ENCODE data around the gene MS4A6A.
"Not testable (repeated sequence)": the region's sequence is repeated elsewhere in the genome, so short reads cannot be mapped to it uniquely, and the experiment has no call there.

MS4A6A gene

GRCh38 chr11:60169264-60169915, 13.5 kb downstream of the MS4A6A start:
- H3K4me3 Mint-ChIP-seq: no peak overlapping the region
- DNase-seq (ENCODE audit: low spot score in 2 of 2): no peak

GRCh38 chr11:60168306-60168705, 14.6 kb downstream of the MS4A6A start:
- no peak for DNase-seq (ENCODE audit: low spot score in 2 of 2)
- no peak overlapping the region for H3K4me3 Mint-ChIP-seq
- no peaks in the 10 kb centered on the region for H3K36me3 Mint-ChIP-seq (ENCODE audit: insufficient read depth)
- H3K9me3 Mint-ChIP-seq: no peaks in the 10 kb centered on the region
- peaks cover 41% of the 10 kb centered on the region for H3K27me3 Mint-ChIP-seq
- H3K4me1 Mint-ChIP-seq: no peaks in the 10 kb centered on the region
- no peak for ATAC-seq (replicated peaks; ENCODE audit: extremely low read depth, poor library complexity, severe bottlenecking)
- no peak overlapping the region for H3K27ac Mint-ChIP-seq (ENCODE audit: low read depth)

More at GRCh38 chr11:60169264-60169915, 13.5 kb downstream of the MS4A6A start:
- no peaks in the 10 kb centered on the region for H3K4me1 Mint-ChIP-seq
- peaks cover 46% of the 10 kb centered on the region for H3K27me3 Mint-ChIP-seq
- ATAC-seq (replicated peaks; ENCODE audit: extremely low read depth, poor library complexity, severe bottlenecking): no peak
- H3K9me3 Mint-ChIP-seq: no peaks in the 10 kb centered on the region
- no peak overlapping the region for H3K27ac Mint-ChIP-seq (ENCODE audit: low read depth)
- no peaks in the 10 kb centered on the region for H3K36me3 Mint-ChIP-seq (ENCODE audit: insufficient read depth)

GRCh38 chr11:60165951-60166350, 16.9 kb downstream of the MS4A6A start:
- no peaks in the 10 kb centered on the region for H3K9me3 Mint-ChIP-seq
- peaks cover 53% of the 10 kb centered on the region for H3K27me3 Mint-ChIP-seq
- DNase-seq (ENCODE audit: low spot score in 2 of 2): no peak
- H3K36me3 Mint-ChIP-seq (ENCODE audit: insufficient read depth): no peaks in the 10 kb centered on the region
- no peaks in the 10 kb centered on the region for H3K4me1 Mint-ChIP-seq
- H3K4me3 Mint-ChIP-seq: no peak overlapping the region
- no peak overlapping the region for H3K27ac Mint-ChIP-seq (ENCODE audit: low read depth)
- ATAC-seq (replicated peaks; ENCODE audit: extremely low read depth, poor library complexity, severe bottlenecking): no peak

- ATAC-seq (replicated peaks; ENCODE audit: extremely low read depth, poor library complexity, severe bottlenecking) (no peak), DNase-seq (ENCODE audit: low spot score in 2 of 2) (no peak)
- Mint-ChIP-seq H3K27ac (ENCODE audit: low read depth) (no peak overlapping the region), H3K4me3 (no peak overlapping the region), H3K27me3 (peaks cover 49% of the 10 kb centered on the region), H3K4me1 (no peaks in the 10 kb centered on the region), H3K36me3 (ENCODE audit: insufficient read depth) (no peaks in the 10 kb centered on the region), H3K9me3 (no peaks in the 10 kb centered on the region)
Measured at GRCh38 chr11:60165538-60165937, 17.3 kb downstream of the MS4A6A start.

GRCh38 chr11:60164550-60165075, 18.3 kb downstream of the MS4A6A start:
- no peak overlapping the region for H3K27ac Mint-ChIP-seq (ENCODE audit: low read depth)
- H3K9me3 Mint-ChIP-seq: no peaks in the 10 kb centered on the region
- H3K27me3 Mint-ChIP-seq: peaks cover 44% of the 10 kb centered on the region
- no peaks in the 10 kb centered on the region for H3K36me3 Mint-ChIP-seq (ENCODE audit: insufficient read depth)
- H3K4me1 Mint-ChIP-seq: no peaks in the 10 kb centered on the region
- H3K4me3 Mint-ChIP-seq: no peak overlapping the region
- ATAC-seq (replicated peaks; ENCODE audit: extremely low read depth, poor library complexity, severe bottlenecking): no peak
- no peak for DNase-seq (ENCODE audit: low spot score in 2 of 2)

- no peak for ATAC-seq (replicated peaks; ENCODE audit: extremely low read depth, poor library complexity, severe bottlenecking)
- no peak for DNase-seq (ENCODE audit: low spot score in 2 of 2)
Measured at GRCh38 chr11:60161766-60162165, 21.1 kb downstream of the MS4A6A start.

GRCh38 chr11:60161107-60161506, 21.8 kb downstream of the MS4A6A start:
- no peaks in the 10 kb centered on the region for H3K36me3 Mint-ChIP-seq (ENCODE audit: insufficient read depth)
- no peak overlapping the region for H3K4me3 Mint-ChIP-seq
- no peak overlapping the region for H3K27ac Mint-ChIP-seq (ENCODE audit: low read depth)
- DNase-seq (ENCODE audit: low spot score in 2 of 2) (no peak), ATAC-seq (replicated peaks; ENCODE audit: extremely low read depth, poor library complexity, severe bottlenecking) (no peak)
- no peaks in the 10 kb centered on the region for H3K4me1 Mint-ChIP-seq
- peaks cover 32% of the 10 kb centered on the region for H3K27me3 Mint-ChIP-seq
- H3K9me3 Mint-ChIP-seq: no peaks in the 10 kb centered on the region

More at GRCh38 chr11:60161766-60162165, 21.1 kb downstream of the MS4A6A start:
- Mint-ChIP-seq H3K27me3 (peaks cover 38% of the 10 kb centered on the region), H3K27ac (ENCODE audit: low read depth) (no peak overlapping the region), H3K9me3 (no peaks in the 10 kb centered on the region), H3K4me1 (no peaks in the 10 kb centered on the region), H3K36me3 (ENCODE audit: insufficient read depth) (no peaks in the 10 kb centered on the region), H3K4me3 (no peak overlapping the region)

- ATAC-seq (replicated peaks; ENCODE audit: extremely low read depth, poor library complexity, severe bottlenecking): no peak
- Mint-ChIP-seq H3K4me1 (no peaks in the 10 kb centered on the region), H3K27me3 (peaks cover 26% of the 10 kb centered on the region), H3K9me3 (no peaks in the 10 kb centered on the region), H3K36me3 (ENCODE audit: insufficient read depth) (no peaks in the 10 kb centered on the region), H3K27ac (ENCODE audit: low read depth) (no peak overlapping the region), H3K4me3 (no peak overlapping the region)
- no peak for DNase-seq (ENCODE audit: low spot score in 2 of 2)
Measured at GRCh38 chr11:60159868-60160267, 23.0 kb downstream of the MS4A6A start.

GRCh38 chr11:60159284-60159683, 23.6 kb downstream of the MS4A6A start:
- no peak overlapping the region for H3K27ac Mint-ChIP-seq (ENCODE audit: low read depth)
- H3K36me3 Mint-ChIP-seq (ENCODE audit: insufficient read depth): no peaks in the 10 kb centered on the region
- H3K4me3 Mint-ChIP-seq: no peak overlapping the region
- no peak for ATAC-seq (replicated peaks; ENCODE audit: extremely low read depth, poor library complexity, severe bottlenecking)
- DNase-seq (ENCODE audit: low spot score in 2 of 2): no peak
- H3K4me1 Mint-ChIP-seq: no peaks in the 10 kb centered on the region
- no peaks in the 10 kb centered on the region for H3K9me3 Mint-ChIP-seq
- peaks cover 26% of the 10 kb centered on the region for H3K27me3 Mint-ChIP-seq

GRCh38 chr11:60158636-60159035, 24.2 kb downstream of the MS4A6A start:
- no peaks in the 10 kb centered on the region for H3K36me3 Mint-ChIP-seq (ENCODE audit: insufficient read depth)
- no peak for ATAC-seq (replicated peaks; ENCODE audit: extremely low read depth, poor library complexity, severe bottlenecking)
- no peak for DNase-seq (ENCODE audit: low spot score in 2 of 2)
- no peaks in the 10 kb centered on the region for H3K4me1 Mint-ChIP-seq
- H3K4me3 Mint-ChIP-seq: no peak overlapping the region
- peaks cover 26% of the 10 kb centered on the region for H3K27me3 Mint-ChIP-seq
- no peak overlapping the region for H3K27ac Mint-ChIP-seq (ENCODE audit: low read depth)
- H3K9me3 Mint-ChIP-seq: no peaks in the 10 kb centered on the region

GRCh38 chr11:60155931-60156330, 27.0 kb downstream of the MS4A6A start:
- DNase-seq (ENCODE audit: low spot score in 2 of 2): no peak
- no peak overlapping the region for H3K4me3 Mint-ChIP-seq
- no peak overlapping the region for H3K27ac Mint-ChIP-seq (ENCODE audit: low read depth)
- no peaks in the 10 kb centered on the region for H3K9me3 Mint-ChIP-seq
- H3K4me1 Mint-ChIP-seq: no peaks in the 10 kb centered on the region
- peaks cover 27% of the 10 kb centered on the region for H3K27me3 Mint-ChIP-seq
- no peaks in the 10 kb centered on the region for H3K36me3 Mint-ChIP-seq (ENCODE audit: insufficient read depth)
- ATAC-seq (replicated peaks; ENCODE audit: extremely low read depth, poor library complexity, severe bottlenecking): no peak

- not testable (repeated sequence) for H3K4me1 Mint-ChIP-seq; DNase-seq (ENCODE audit: low spot score in 2 of 2); H3K4me3 Mint-ChIP-seq; ATAC-seq (replicated peaks; ENCODE audit: extremely low read depth, poor library complexity, severe bottlenecking); H3K9me3 Mint-ChIP-seq; H3K36me3 Mint-ChIP-seq (ENCODE audit: insufficient read depth); H3K27ac Mint-ChIP-seq (ENCODE audit: low read depth)
- peaks cover 27% of the 10 kb centered on the region for H3K27me3 Mint-ChIP-seq
Measured at GRCh38 chr11:60152727-60153126, 30.2 kb downstream of the MS4A6A start.

GRCh38 chr11:60150279-60150678, 32.6 kb downstream of the MS4A6A start:
- Mint-ChIP-seq H3K4me3 (no peak overlapping the region), H3K36me3 (ENCODE audit: insufficient read depth) (no peaks in the 10 kb centered on the region), H3K9me3 (no peaks in the 10 kb centered on the region), H3K27ac (ENCODE audit: low read depth) (no peak overlapping the region), H3K4me1 (no peaks in the 10 kb centered on the region), H3K27me3 (peaks cover 19% of the 10 kb centered on the region)
- ATAC-seq (replicated peaks; ENCODE audit: extremely low read depth, poor library complexity, severe bottlenecking) (no peak), DNase-seq (ENCODE audit: low spot score in 2 of 2) (no peak)
